ENCODE measurements around the gene PLB1. TPM values are rescaled to one million over a fixed set of nuclear protein-coding genes. Genes with fewer than 3 reads are reported as not detected.

The PLB1 gene
- total RNA-seq, 2 donors from 2014 or later: 7.4 to 9.6 TPM

DNA sequence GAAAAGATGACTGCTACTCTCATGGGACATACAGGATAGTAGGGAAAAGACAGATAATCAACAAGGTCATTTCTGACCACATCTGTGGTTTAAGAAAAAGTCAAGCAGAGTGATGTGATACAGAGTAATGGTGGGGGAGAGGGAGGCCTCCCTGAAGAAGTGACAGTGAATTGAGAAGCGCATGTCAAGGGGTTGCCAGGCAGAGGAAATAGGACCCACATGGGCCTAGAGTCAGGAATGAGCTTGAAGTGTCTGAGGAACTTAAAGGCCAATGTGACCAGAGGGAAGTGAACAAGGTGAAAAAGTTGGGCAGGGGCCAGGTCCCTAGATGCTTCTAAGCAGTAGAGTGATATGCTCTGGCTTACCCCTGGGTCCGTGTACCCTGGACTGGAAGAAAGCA, 142.2 kb downstream of the PLB1 start:
- Histone ChIP-seq H3K36me3 (no peaks in the 10 kb centered on the region), H3K4me1 (replicated peaks) (peaks cover 5% of the 10 kb centered on the region), H3K27me3 (replicated peaks; ENCODE audit: insufficient read depth) (no peaks in the 10 kb centered on the region), H3K27ac (peak overlapping the region; percentile 28 to 79), H3K9me3 (no peaks in the 10 kb centered on the region), H3K4me3 (no peak overlapping the region)
- intact Hi-C loops (cut with DNase I): loop anchor here (5.0 kb wide), 1 partner anchor 41 kb away; no protein-coding TSS in a partner anchor
- no peak for DNase-seq (ENCODE audit: low spot score)
- TF ChIP-seq, protein P1, sequence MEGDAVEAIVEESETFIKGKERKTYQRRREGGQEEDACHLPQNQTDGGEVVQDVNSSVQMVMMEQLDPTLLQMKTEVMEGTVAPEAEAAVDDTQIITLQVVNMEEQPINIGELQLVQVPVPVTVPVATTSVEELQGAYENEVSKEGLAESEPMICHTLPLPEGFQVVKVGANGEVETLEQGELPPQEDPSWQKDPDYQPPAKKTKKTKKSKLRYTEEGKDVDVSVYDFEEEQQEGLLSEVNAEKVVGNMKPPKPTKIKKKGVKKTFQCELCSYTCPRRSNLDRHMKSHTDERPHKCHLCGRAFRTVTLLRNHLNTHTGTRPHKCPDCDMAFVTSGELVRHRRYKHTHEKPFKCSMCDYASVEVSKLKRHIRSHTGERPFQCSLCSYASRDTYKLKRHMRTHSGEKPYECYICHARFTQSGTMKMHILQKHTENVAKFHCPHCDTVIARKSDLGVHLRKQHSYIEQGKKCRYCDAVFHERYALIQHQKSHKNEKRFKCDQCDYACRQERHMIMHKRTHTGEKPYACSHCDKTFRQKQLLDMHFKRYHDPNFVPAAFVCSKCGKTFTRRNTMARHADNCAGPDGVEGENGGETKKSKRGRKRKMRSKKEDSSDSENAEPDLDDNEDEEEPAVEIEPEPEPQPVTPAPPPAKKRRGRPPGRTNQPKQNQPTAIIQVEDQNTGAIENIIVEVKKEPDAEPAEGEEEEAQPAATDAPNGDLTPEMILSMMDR (IDR thresholded peaks at IDR 0.05): no peak
- no peak for TF ChIP-seq POLR2AphosphoS5 (IDR thresholded peaks at IDR 0.05)
- TF ChIP-seq POLR2A (IDR thresholded peaks at IDR 0.05): no peak
- 84% methylated on average over 2 of the region's 2 CpGs for WGBS

DNA sequence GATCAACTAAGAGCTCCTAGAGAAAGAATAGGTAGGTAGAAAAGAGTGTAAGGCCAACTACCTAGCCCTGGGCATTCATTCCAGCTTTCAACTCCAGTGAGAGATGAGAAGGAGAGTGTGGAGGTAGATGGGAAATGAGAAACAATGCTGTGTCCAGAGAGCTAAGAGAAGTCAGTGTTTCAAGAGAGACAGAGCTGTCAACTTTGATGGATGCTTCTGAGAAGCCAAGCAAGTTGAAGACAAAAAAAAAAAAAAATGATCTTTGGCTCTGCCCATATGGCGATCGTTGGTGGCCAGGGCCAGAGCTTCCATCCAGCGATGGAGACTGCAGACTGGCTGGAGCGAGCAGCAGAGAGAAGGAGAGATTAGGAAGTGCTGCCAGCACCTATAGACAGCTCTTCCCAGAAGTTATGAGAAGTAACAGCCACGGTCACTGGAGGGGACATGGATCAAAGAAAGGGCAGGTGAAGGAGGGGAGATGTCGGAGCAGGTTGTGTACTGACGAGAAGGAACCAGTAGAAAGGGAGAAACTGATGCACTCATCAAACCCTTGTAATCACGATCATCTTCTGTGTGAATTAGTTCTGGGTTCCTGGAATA, 143.3 kb downstream of the PLB1 start:
- Histone ChIP-seq H3K36me3 (no peaks in the 10 kb centered on the region), H3K9me3 (no peaks in the 10 kb centered on the region), H3K27me3 (replicated peaks; ENCODE audit: insufficient read depth) (no peaks in the 10 kb centered on the region), H3K4me1 (replicated peaks) (peaks cover 4% of the 10 kb centered on the region), H3K4me3 (no peak overlapping the region), H3K27ac (no peak overlapping the region)
- intact Hi-C loops (cut with DNase I): loop anchor here (5.0 kb wide), 1 partner anchor 42 kb away; no protein-coding TSS in a partner anchor
- DNase-seq (ENCODE audit: low spot score): no peak
- WGBS: 92% methylated on average over 8 of the region's 8 CpGs
- no peak for TF ChIP-seq POLR2AphosphoS5 (IDR thresholded peaks at IDR 0.05)
- TF ChIP-seq, protein P1 (IDR thresholded peaks at IDR 0.05): no peak
- TF ChIP-seq POLR2A (IDR thresholded peaks at IDR 0.05): no peak

DNA sequence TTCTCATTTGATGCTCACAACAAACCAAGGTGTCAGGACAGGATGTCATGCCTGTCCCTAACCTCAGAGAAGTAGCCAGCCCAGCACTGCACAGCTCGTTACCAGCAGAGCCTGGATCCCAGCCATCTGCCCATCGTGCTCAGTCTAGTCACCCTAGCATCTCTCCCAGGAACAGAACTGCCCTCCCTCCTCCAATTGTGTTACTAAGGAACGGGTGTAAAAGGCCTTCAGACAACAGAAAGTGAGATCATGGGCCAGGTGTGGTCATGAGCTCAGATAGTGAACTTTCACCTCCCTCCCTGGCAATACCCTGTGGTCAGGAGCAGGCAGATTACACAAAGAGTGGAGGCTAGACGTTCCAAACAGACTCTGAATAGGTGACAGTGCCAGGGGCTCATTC, 144.0 kb downstream of the PLB1 start:
- intact Hi-C loops (cut with DNase I): loop anchor here (5.0 kb wide), 2 partner anchors 33 to 43 kb away; no protein-coding TSS in a partner anchor
- DNase-seq (ENCODE audit: low spot score): no peak
- H3K27ac ChIP-seq: no peak overlapping the region

DNA sequence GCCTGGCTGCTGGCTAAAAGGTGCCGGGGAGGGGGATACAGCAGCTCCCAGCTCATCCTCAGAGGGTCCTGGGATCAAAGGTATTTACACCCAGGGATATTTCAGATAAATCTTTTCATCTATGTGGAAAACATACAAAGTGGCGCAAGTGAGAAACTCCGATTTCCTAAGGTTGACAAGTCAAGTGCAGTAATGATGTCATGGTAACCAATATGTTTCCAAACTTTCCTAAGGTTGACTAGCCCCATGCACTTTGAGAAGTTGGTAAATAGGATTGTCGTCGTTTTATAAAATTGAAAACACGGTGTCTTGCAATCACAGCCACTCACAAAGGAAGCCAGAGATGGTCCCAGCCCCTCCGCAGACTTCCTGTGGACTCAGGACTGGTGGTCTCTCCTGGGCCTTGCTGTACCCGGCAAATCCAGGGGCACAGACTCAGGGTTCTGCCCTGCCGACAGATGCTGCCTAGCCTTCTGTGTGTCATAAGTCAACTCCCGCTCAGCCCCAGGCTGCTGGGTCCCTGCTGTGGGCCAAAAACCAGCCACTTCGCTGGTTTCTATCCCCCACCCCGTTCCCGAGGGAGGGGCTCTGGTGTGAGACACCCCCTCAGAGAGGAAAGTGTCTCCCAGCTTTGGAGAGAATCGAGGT, 144.5 kb downstream of the PLB1 start:
- H3K4me3 ChIP-seq: no peak overlapping the region
- no peaks in the 10 kb centered on the region for H3K36me3 ChIP-seq
- H3K9me3 ChIP-seq: no peaks in the 10 kb centered on the region
- no peaks in the 10 kb centered on the region for H3K27me3 ChIP-seq (replicated peaks; ENCODE audit: insufficient read depth)
- intact Hi-C loops (cut with DNase I): loop anchor here (5.0 kb wide), 1 partner anchor 33 kb away; no protein-coding TSS in a partner anchor
- H3K27ac ChIP-seq: no peak overlapping the region
- 89% methylated on average over 14 of the region's 14 CpGs for WGBS
- TF ChIP-seq POLR2A (IDR thresholded peaks at IDR 0.05) (no peak), POLR2AphosphoS5 (IDR thresholded peaks at IDR 0.05) (no peak)
- TF ChIP-seq, protein P1 (IDR thresholded peaks at IDR 0.05): no peak
- DNase-seq (ENCODE audit: low spot score): no peak
- H3K4me1 ChIP-seq (replicated peaks): peaks cover 3% of the 10 kb centered on the region

More for the DNA sequence above, 144.0 kb downstream of the PLB1 start:
- Histone ChIP-seq H3K4me3 (no peak overlapping the region), H3K4me1 (replicated peaks) (peaks cover 4% of the 10 kb centered on the region), H3K27me3 (replicated peaks; ENCODE audit: insufficient read depth) (no peaks in the 10 kb centered on the region), H3K9me3 (no peaks in the 10 kb centered on the region), H3K36me3 (no peaks in the 10 kb centered on the region)
- TF ChIP-seq POLR2A (IDR thresholded peaks at IDR 0.05) (no peak), POLR2AphosphoS5 (IDR thresholded peaks at IDR 0.05) (no peak)
- TF ChIP-seq, protein P1 (IDR thresholded peaks at IDR 0.05): no peak
- WGBS: 44% methylated on average over 4 of the region's 4 CpGs

Data from prostate gland (tissue), 2 donors.